ENCODE measurements around the gene SCGN. TPM values are rescaled to one million over a fixed set of nuclear protein-coding genes. Genes with fewer than 3 reads are reported as not detected.
A peak's percentile ranks its signal among the peaks of the same experiment; 100 is the strongest.

Gene SCGN
- total and polyA plus RNA-seq, 2 of the 13 experiments (the other 11 are each of a cell fraction or from before 2014, with no cell fraction given) = 2.9 to 29.0 TPM

GRCh38 chr6:25642667-25643328, 9.2 kb upstream of the SCGN start:
- no peaks in the 10 kb centered on the region for H3K27me3 ChIP-seq (ENCODE audit: control insufficient read depth in 1 of 2, insufficient read depth in 2 of 2, low read length in 2 of 2)
- no peaks in the 10 kb centered on the region for H3K36me3 ChIP-seq (replicated peaks in 1 of 2; ENCODE audit: control insufficient read depth in 1 of 2, insufficient read depth in 2 of 2, low read length in 2 of 2)
- FAIRE-seq (no peak), ATAC-seq (peak; percentile 67), DNase-seq (ENCODE audit: low spot score) (no peak)
- POLR2A ChIA-PET = interaction anchor here (0.6 to 3.1 kb wide), 4 partner anchors 19 to 350 kb away, joined by 3 to 53 read pairs (median 6); no protein-coding TSS in a partner anchor
- H3K4me2 ChIP-seq (ENCODE audit: low read depth, low read length) = peak overlapping the region; percentile 69
- no peak overlapping the region for H2AFZ ChIP-seq (ENCODE audit: low read length)
- intact Hi-C loops (cut with micrococcal nuclease; ENCODE audit: unreplicated experiment) = loop anchor here (2.0 to 5.0 kb wide), 2 partner anchors 18 to 270 kb away; no protein-coding TSS in a partner anchor
- no peaks in the 10 kb centered on the region for H3K79me2 ChIP-seq (ENCODE audit: insufficient read depth, low read length)
- peak overlapping the region in 2 of 3 experiments; percentile 6 to 32; a peak in 1 of 6 replicates for H3K4me3 ChIP-seq (replicated peaks in 1 of 3; ENCODE audit: insufficient read depth in 1 of 3, low read depth in 2 of 3, low read length in 3 of 3)
- in situ Hi-C loops (cut with HindIII; ENCODE audit: extremely low pct_ligation_motif_present, low pct_unique_long_range_greater_than_20kb) = no loop called here
- H4K20me1 ChIP-seq (ENCODE audit: insufficient read depth, low read length) = no peaks in the 10 kb centered on the region
- CTCF ChIA-PET (ENCODE audit: low intra/inter-chr PET ratio, low total read pairs) = no interaction called here
- BruUV-seq (replicated peaks) = no TSS peak
- H3K9me3 ChIP-seq (ENCODE audit: low read length) = no peaks in the 10 kb centered on the region
- H3K4me1 ChIP-seq (ENCODE audit: insufficient read depth, low read length) = peaks cover 84% of the 10 kb centered on the region
- peak overlapping the region; percentile 55 for H3K9ac ChIP-seq (ENCODE audit: insufficient read depth, low read depth, low read length)
- 37% methylated on average over 3 of the region's 3 CpGs for WGBS (ENCODE audit: low lambda C conversion rate)
- H3K27ac ChIP-seq (ENCODE audit: extremely low read length, insufficient read depth, low read length) = peak overlapping the region; percentile 89
- TF ChIP-seq CBX1 (IDR thresholded peaks at IDR 0.05; ENCODE audit: low read depth) (peak; percentile 61), SMC3 (IDR thresholded peaks at IDR 0.05; ENCODE audit: low read length) (no peak), ZMYM4 (CRISPR knock-in tag; IDR thresholded peaks at IDR 0.05) (0 out of 2 replicates have a peak, but pooled peaks have one; percentile 53), ZNF670 (CRISPR knock-in tag; IDR thresholded peaks at IDR 0.05; ENCODE audit: borderline replicate concordance) (0 out of 2 replicates have a peak, but pooled peaks have one; percentile 6), MBNL3 (CRISPR knock-in tag; conservative IDR thresholded peaks at IDR 0.05) (no peak), ZNF816 (CRISPR knock-in tag; IDR thresholded peaks at IDR 0.05; ENCODE audit: borderline replicate concordance) (0 out of 2 replicates have a peak, but pooled peaks have one; percentile 59), SIX4 (CRISPR knock-in tag; IDR thresholded peaks at IDR 0.05) (no peak), STAT6 (CRISPR knock-in tag; IDR thresholded peaks at IDR 0.05; ENCODE audit: borderline replicate concordance) (0 out of 2 replicates have a peak, but pooled peaks have one; percentile 18), ZNF292 (CRISPR knock-in tag; IDR thresholded peaks at IDR 0.05; ENCODE audit: borderline replicate concordance, low read depth) (0 out of 2 replicates have a peak, but pooled peaks have one; percentile 8), SOX6 (IDR thresholded peaks at IDR 0.05) (no peak), SOX6 (CRISPR knock-in tag; IDR thresholded peaks at IDR 0.05) (0 out of 2 replicates have a peak, but pooled peaks have one; percentile 51), ZNF597 (CRISPR knock-in tag; IDR thresholded peaks at IDR 0.05) (no peak), DRAP1 (CRISPR knock-in tag; IDR thresholded peaks at IDR 0.05) (0 out of 2 replicates have a peak, but pooled peaks have one; percentile 0), KDM1A (CRISPR knock-in tag; IDR thresholded peaks at IDR 0.05) (peak; percentile 95), ZBTB21 (CRISPR knock-in tag; IDR thresholded peaks at IDR 0.05) (no peak)
